Calu3 (cell line): Measurements from ENCODE around the gene HSD17B2. TPM values are rescaled to one million over a fixed set of nuclear protein-coding genes. Genes with fewer than 3 reads are reported as not detected.

Experiments used
- BruUV-seq: library from RNA; stranded (reverse); fragments of 400-500 nt; replicated peaks from 2 replicates; lab custom pipeline; 2021; lab: Mats Ljungman, UMichigan
- CTCF ChIA-PET: fragments of 300-600 bp; sonication (Branson Sonifier 250); formaldehyde crosslinking; loops from one replicate; lab custom pipeline; 2022; ENCODE audit warnings: antibody characterized with exemption; lab: Charles Lee
- DNase-seq: peaks from one replicate; pipeline ENCODE4 v3.0.0; 2022
- H3K27ac Mint-ChIP-seq: one replicate; pipeline ENCODE4 v1.8.0; 2022; ENCODE audit warnings: mixed read lengths; ENCODE audit not compliant: unreplicated experiment
- H3K27me3 Mint-ChIP-seq: one replicate; pipeline ENCODE4 v1.8.0; 2022; ENCODE audit warnings: mixed read lengths; ENCODE audit not compliant: unreplicated experiment
- H3K36me3 Mint-ChIP-seq: one replicate; pipeline ENCODE4 v1.8.0; 2022; ENCODE audit warnings: mild to moderate bottlenecking, moderate library complexity, mixed read lengths; ENCODE audit not compliant: insufficient read depth, unreplicated experiment
- H3K4me1 Mint-ChIP-seq: one replicate; pipeline ENCODE4 v1.8.0; 2022; ENCODE audit warnings: mild to moderate bottlenecking, low read depth, mixed read lengths; ENCODE audit not compliant: unreplicated experiment
- H3K4me3 Mint-ChIP-seq: one replicate; pipeline ENCODE4 v1.8.0; 2022; ENCODE audit warnings: mild to moderate bottlenecking, low read depth, moderate library complexity, mixed read lengths; ENCODE audit not compliant: unreplicated experiment
- H3K9me3 Mint-ChIP-seq: one replicate; pipeline ENCODE4 v1.8.0; 2022; ENCODE audit warnings: low read depth, mixed read lengths; ENCODE audit not compliant: unreplicated experiment
- intact Hi-C: fragments of 100-400 bp; cut with micrococcal nuclease; formaldehyde crosslinking; loops from one replicate; pipeline ENCODE4 v1.10.0; 2022; ENCODE audit not compliant: unreplicated experiment
- total RNA-seq: library from RNA; stranded (reverse); gene quantifications from 2 replicates; pipeline ENCODE4 v1.2.3, GENCODE V29; 2022
- TF ChIP-seq, protein P1 (sequence below): fragments of 200-600 bp; IDR thresholded peaks from one replicate; pipeline ENCODE4 v1.8.0; 2022; ENCODE audit warnings: antibody characterized with exemption; ENCODE audit not compliant: unreplicated experiment

The HSD17B2 gene
- total RNA-seq, 1 experiment from 2014 or later: 16.2 TPM

DNA sequence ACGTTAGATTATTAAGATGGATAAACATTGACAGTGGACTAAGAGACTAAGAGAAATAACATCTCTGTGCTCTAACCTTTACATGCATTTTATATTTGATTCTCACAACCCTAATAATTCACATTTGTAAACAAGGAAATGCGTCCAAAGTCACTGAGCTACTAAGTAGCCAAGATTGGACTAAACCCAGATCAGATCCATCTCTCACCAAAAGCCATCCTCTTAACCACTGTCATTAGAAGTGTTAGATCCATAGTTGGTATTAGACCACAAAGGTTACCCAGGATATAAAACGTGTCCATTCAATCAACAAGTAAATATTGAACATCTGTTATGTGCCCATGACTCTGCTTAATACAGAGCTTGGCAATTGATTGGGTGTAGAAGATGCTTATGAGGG is 5.2 kb downstream of the HSD17B2 start:
- TF ChIP-seq, protein P1, sequence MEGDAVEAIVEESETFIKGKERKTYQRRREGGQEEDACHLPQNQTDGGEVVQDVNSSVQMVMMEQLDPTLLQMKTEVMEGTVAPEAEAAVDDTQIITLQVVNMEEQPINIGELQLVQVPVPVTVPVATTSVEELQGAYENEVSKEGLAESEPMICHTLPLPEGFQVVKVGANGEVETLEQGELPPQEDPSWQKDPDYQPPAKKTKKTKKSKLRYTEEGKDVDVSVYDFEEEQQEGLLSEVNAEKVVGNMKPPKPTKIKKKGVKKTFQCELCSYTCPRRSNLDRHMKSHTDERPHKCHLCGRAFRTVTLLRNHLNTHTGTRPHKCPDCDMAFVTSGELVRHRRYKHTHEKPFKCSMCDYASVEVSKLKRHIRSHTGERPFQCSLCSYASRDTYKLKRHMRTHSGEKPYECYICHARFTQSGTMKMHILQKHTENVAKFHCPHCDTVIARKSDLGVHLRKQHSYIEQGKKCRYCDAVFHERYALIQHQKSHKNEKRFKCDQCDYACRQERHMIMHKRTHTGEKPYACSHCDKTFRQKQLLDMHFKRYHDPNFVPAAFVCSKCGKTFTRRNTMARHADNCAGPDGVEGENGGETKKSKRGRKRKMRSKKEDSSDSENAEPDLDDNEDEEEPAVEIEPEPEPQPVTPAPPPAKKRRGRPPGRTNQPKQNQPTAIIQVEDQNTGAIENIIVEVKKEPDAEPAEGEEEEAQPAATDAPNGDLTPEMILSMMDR: no peak
- Mint-ChIP-seq H3K27me3 (peaks cover 10% of the 10 kb centered on the region), H3K27ac (no peak overlapping the region), H3K4me3 (no peak overlapping the region), H3K36me3 (peaks cover 9% of the 10 kb centered on the region), H3K9me3 (no peaks in the 10 kb centered on the region), H3K4me1 (peaks cover 13% of the 10 kb centered on the region)
- no TSS peak for BruUV-seq
- intact Hi-C loops: no loop called here
- CTCF ChIA-PET: no interaction called here
- no peak for DNase-seq

DNA sequence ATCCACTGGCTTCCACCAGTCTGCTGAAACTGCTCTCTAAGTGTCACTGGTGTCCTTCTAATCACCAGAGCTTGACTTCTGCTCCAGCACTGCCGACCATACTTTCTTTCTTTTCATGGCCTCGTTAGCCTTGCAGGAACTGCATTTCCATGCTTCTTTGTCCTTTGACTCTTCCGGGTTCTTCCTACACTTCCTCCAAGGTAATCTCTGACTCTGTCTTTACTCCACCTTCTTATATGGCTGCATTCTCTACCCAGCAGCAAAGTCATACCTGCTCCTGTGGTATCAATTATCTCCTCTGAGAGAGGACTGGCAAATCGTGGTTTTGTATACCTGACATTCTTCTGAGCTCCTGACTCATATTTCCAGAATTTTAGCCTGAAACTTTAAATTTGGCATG is 6.5 kb downstream of the HSD17B2 start:
- Mint-ChIP-seq H3K4me1 (peaks cover 4% of the 10 kb centered on the region), H3K36me3 (no peaks in the 10 kb centered on the region), H3K27ac (no peak overlapping the region), H3K27me3 (peaks cover 10% of the 10 kb centered on the region), H3K9me3 (no peaks in the 10 kb centered on the region), H3K4me3 (no peak overlapping the region)
- intact Hi-C loops: no loop called here
- DNase-seq: no peak
- BruUV-seq: no TSS peak
- CTCF ChIA-PET: no interaction called here
- TF ChIP-seq, protein P1: no peak

DNA sequence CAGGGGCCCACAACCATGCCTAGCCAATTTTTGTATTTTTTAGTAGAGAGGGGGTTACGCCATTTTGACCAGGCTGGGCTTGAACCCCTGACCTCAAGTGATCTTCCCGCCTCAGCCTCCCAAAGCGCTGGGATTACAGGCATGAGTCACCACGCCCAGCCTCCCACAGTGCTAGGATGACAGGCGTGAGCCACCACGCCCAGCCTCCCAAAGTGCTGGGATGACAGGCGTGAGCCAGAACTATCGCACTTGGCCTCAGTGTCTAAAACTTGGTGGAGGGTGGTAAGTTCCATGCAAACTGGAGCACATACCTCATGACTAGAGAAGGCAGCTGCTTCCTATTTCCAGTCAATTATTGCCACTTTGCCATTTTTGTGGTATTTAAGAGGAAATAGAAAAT is 7.1 kb downstream of the HSD17B2 start:
- no peak for DNase-seq
- H3K36me3 Mint-ChIP-seq: no peaks in the 10 kb centered on the region
- H3K9me3 Mint-ChIP-seq: no peaks in the 10 kb centered on the region
- no TSS peak for BruUV-seq
- H3K4me3 Mint-ChIP-seq: no peak overlapping the region
- intact Hi-C loops: no loop called here
- no peak overlapping the region for H3K27ac Mint-ChIP-seq
- TF ChIP-seq, protein P1: no peak
- H3K27me3 Mint-ChIP-seq: peaks cover 10% of the 10 kb centered on the region
- H3K4me1 Mint-ChIP-seq: no peaks in the 10 kb centered on the region
- CTCF ChIA-PET: no interaction called here

DNA sequence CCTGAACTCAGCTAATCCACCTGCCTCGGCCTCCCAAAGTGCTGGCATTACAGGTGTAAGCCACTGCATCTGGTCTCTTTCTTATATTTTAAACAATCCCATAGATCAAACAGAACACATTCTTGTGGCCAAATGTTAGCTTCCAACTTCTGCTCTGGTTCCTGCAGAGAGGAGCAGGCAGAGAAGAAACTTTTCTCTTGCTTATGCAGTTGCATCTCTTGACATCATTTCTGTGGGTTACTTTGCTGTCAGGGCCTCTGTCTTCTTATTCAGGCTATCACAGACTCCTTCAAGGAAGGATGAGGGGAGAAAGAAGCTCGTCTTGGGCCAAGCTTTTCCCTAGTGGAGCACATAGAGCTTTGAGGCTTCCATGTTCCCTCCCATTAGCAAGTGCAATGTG is 7.8 kb downstream of the HSD17B2 start:
- intact Hi-C loops: no loop called here
- BruUV-seq: no TSS peak
- Mint-ChIP-seq H3K4me1 (no peaks in the 10 kb centered on the region), H3K36me3 (no peaks in the 10 kb centered on the region), H3K27ac (no peak overlapping the region), H3K4me3 (no peak overlapping the region), H3K27me3 (peaks cover 10% of the 10 kb centered on the region), H3K9me3 (no peaks in the 10 kb centered on the region)
- CTCF ChIA-PET: no interaction called here
- DNase-seq: no peak
- TF ChIP-seq, protein P1: no peak
